ENCODE results near the gene TNS3. TPM values are rescaled to one million over a fixed set of nuclear protein-coding genes. Genes with fewer than 3 reads are reported as not detected.

The TNS3 gene
- total RNA-seq, 1 donor from 2014 or later: 40.8 TPM

DNA sequence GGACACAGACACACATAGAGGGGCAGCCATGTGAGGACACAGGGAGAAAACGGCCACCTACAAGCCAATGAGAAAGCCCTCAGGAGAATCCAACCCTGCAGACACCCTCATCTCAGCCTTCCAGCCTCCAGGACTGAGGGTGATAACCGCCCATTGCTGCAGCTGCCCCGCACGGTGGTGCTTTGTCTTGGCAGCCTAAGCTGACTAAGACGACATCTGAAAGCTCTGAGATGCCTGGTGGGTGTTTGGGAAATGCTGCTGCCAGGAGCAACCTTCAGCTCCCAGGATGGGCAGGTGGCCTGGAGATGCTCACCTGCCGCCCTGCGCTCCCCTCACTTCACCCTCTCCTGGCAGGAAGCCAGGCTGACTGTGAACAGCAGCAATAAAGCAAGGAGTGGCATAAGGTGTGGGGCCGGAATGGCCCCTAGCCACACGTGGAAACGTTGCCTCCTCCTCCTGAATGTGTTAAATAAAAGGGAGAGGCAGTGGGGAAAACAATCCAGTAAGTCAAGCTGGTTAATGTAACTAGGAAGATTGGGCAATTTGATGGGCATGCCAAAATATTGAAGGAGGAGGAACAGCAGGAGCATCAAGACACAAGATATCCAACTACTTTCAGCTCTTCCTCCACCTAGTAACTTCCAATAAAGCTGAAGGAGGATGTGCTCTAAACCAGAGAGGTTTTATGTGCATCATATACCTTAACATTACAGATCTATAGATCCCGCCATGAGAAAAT is 121.5 kb downstream of the TNS3 start:
- no peak for DNase-seq (ENCODE audit: low read depth)
- H3K4me3 ChIP-seq (ENCODE audit: low read depth, low read length): no peak overlapping the region
- TF ChIP-seq, protein P1, sequence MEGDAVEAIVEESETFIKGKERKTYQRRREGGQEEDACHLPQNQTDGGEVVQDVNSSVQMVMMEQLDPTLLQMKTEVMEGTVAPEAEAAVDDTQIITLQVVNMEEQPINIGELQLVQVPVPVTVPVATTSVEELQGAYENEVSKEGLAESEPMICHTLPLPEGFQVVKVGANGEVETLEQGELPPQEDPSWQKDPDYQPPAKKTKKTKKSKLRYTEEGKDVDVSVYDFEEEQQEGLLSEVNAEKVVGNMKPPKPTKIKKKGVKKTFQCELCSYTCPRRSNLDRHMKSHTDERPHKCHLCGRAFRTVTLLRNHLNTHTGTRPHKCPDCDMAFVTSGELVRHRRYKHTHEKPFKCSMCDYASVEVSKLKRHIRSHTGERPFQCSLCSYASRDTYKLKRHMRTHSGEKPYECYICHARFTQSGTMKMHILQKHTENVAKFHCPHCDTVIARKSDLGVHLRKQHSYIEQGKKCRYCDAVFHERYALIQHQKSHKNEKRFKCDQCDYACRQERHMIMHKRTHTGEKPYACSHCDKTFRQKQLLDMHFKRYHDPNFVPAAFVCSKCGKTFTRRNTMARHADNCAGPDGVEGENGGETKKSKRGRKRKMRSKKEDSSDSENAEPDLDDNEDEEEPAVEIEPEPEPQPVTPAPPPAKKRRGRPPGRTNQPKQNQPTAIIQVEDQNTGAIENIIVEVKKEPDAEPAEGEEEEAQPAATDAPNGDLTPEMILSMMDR (conservative IDR thresholded peaks at IDR 0.05; ENCODE audit: low read depth, low read length): no peak

DNA sequence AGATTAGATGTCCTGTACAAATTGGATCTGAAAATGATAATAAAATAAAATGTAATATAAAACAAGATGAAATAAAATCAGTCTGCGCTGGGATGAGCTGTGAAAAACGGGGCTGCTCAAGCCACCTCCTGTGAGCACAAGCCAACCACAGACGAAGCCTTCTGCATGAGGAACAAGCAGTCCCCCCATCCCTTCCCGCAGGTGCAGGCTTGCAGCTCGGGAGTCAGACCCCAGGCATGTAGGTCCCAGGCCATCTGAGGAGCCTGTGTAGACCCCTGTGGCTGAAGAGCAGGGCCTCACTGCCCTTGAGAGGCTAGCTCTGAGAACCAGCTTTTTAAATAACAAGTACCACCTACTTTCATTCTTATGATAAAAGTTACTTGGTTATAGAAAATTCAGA is 123.4 kb downstream of the TNS3 start:
- no peak for DNase-seq (ENCODE audit: low read depth)
- TF ChIP-seq, protein P1 (conservative IDR thresholded peaks at IDR 0.05; ENCODE audit: low read depth, low read length): no peak
- no peak overlapping the region for H3K4me3 ChIP-seq (ENCODE audit: low read depth, low read length)

DNA sequence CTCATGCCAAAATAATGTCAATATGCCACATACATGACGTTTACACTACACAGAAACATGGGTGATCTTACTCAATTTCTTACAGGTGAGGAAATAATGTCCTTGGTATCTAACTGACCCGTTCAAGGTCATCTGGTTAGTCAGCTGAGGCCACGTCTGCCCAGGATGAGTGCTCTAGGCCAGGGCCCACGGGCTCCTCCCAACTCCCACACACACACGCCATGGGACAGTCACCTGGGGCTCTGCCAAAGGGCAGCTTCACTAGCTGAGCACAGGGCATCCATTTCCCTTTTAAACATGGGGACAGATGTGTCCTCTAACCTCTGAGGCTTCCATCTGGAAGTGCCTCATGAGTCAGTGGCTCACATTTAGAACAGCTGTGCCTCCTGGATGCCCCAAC is 123.9 kb downstream of the TNS3 start:
- no peak for DNase-seq (ENCODE audit: low read depth)

DNA sequence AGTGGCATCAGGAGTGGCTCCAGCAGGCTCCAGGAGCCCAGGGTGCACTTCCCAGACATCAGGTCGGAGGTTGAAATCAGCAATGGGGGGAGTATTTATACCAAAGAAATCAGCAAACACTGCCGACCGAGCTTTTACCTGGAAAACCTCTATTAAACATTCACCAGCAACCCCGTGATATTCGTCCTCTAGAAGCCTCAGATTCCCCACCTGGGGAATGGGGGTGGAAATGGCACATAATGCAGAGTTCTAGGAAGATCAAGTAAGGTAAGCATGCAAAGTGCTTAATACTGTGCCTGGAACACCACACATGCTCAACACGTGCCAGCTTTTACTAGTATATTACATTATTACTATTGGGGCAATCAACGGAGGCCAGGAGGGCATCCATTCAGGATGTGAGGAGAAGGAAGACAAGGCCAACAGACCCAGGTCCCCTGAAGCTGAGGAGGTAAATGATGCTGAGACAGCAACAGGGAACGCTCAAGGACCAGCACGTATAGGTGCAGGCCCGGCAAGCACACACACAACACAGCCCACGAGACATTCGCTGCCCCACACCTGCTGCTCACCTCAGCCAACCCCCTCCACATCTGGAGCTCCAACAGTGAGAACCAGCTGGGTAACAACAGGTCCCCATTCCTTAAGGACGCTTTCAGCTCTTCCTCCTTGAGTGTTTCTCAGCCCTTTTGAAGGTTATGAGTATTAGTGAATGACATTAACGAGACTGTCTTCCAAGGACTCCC is 125.5 kb downstream of the TNS3 start:
- H3K4me3 ChIP-seq (ENCODE audit: low read depth, low read length): no peak overlapping the region
- TF ChIP-seq, protein P1 (conservative IDR thresholded peaks at IDR 0.05; ENCODE audit: low read depth, low read length): no peak
- DNase-seq (ENCODE audit: low read depth): no peak

More for the DNA sequence above, 123.9 kb downstream of the TNS3 start:
- TF ChIP-seq, protein P1 (conservative IDR thresholded peaks at IDR 0.05; ENCODE audit: low read depth, low read length): no peak
- no peak overlapping the region for H3K4me3 ChIP-seq (ENCODE audit: low read depth, low read length)

DNA sequence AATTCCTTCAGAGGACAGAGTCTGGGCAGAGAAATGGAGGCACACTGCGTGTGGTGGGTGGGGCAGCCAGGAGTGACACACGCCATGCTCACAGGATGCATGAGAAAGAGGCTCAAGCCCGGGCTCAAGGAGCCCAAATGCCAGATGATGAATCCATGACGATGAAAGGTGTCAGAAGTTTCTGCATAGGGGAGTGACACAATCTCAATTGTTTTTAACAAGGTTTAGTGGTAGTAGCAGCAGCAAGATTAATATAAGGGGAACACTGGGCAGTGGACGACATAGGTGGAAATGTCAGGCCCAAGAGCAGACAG is 126.1 kb downstream of the TNS3 start:
- no peak for DNase-seq (ENCODE audit: low read depth)
- no peak overlapping the region for H3K4me3 ChIP-seq (ENCODE audit: low read depth, low read length)
- TF ChIP-seq, protein P1 (conservative IDR thresholded peaks at IDR 0.05; ENCODE audit: low read depth, low read length): no peak

DNA sequence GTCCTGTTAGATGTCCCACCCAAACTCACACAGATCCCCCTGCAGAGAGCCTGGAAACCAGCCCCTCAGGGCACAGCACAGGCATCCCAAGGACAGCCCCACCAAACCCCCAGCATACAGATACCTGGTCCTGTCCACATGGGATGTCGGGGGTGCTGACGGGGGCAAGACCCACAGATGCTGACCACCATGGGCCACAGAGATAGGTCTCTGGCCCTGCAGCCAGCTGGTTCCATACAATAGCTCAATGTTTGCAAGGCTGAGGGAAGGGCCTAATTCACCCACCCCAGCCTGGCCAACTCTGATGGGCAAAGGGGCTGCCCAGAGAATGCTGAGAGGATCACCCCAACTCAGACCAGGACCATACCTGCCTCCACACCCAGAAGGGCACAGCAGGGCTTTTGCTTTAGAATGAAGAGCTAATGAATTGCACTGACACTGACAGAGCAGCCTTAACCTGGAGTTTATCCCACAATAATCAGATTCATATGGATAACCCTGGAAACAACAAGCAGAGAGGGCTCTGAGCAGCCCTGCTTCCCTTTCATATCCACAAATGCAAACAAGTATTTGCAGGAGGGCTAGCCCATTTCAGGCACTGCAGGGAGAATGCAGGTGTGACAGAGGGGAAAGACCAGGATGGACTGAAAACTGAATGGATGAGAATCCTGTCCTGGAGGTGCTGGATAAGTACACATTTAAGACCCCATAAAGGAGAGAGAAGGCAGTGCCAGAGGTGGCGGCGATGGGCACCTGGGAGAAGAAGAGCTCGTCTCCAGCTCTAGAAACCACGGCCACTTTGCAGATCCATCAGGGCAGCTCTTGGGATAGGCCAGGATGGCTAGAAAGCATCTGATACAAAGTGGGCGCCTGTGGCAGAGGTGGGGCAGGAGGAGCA is 126.7 kb downstream of the TNS3 start:
- no peak overlapping the region for H3K4me3 ChIP-seq (ENCODE audit: low read depth, low read length)
- no peak for DNase-seq (ENCODE audit: low read depth)
- TF ChIP-seq, protein P1 (conservative IDR thresholded peaks at IDR 0.05; ENCODE audit: low read depth, low read length): no peak
